GM12878 (cell line): ENCODE results near the gene CTSO. TPM values are rescaled to one million over a fixed set of nuclear protein-coding genes. Genes with fewer than 3 reads are reported as not detected.

Experiments used
- ATAC-seq: fragments of 200-7000 bp; cut with Tn5 transposase; 3 replicates; pipeline ENCODE4 v1.9.1; 2020; ENCODE audit warnings: mild to moderate bottlenecking, moderate library complexity
- BruUV-seq: library from RNA; stranded (reverse); fragments of 400-500 nt; replicated peaks from 2 replicates; lab custom pipeline; 2021; lab: Mats Ljungman, UMichigan
- CTCF ChIA-PET: fragments of 300-600 bp; sonication (Branson Sonifier 250); formaldehyde crosslinking; extraction: SDS; loops from one replicate; lab custom pipeline; 2021; ENCODE audit warnings: inconsistent platforms; lab: Yijun Ruan, JAX
- POLR2A ChIA-PET: fragments of 350-600 bp; formaldehyde crosslinking; extraction: SDS; loops from one replicate; lab custom pipeline; 2021; ENCODE audit warnings: inconsistent platforms; lab: Charles Lee
- RAD21 ChIA-PET: fragments of 300-600 bp; sonication (Branson Sonifier 250); formaldehyde crosslinking; loops from one replicate; lab custom pipeline; 2023; ENCODE audit warnings: antibody characterized with exemption; ENCODE audit not compliant: unreplicated experiment; lab: Charles Lee
- SMC1A ChIA-PET: fragments of 300-600 bp; sonication (Branson Sonifier 250); formaldehyde crosslinking; loops from one replicate; lab custom pipeline; 2023; ENCODE audit not compliant: unreplicated experiment, uncharacterized antibody; lab: Charles Lee
- DNase-seq: peaks from one replicate; pipeline ENCODE4 v3.0.0-alpha.2; 2011; ENCODE audit warnings: low read depth, low spot score
- FAIRE-seq: peaks from 3 replicates; lab custom pipeline; 2011; peaks lifted over from hg19 to GRCh38; lab: Jason Lieb, UNC
- H2AFZ ChIP-seq: 2 replicates; pipeline ENCODE4 v1.6.0; 2011; ENCODE audit warnings: low read depth, low read length, control low read depth; ENCODE audit not compliant: control insufficient read depth
- H3K27ac ChIP-seq: 2 replicates; pipeline ENCODE4 v1.5.1; 2011; ENCODE audit warnings: control low read depth; ENCODE audit not compliant: control insufficient read depth, insufficient read depth
- H3K27me3 ChIP-seq, 2 experiments: replicated peaks in 1 of 2; 2 replicates each; pipeline versions ENCODE4 v1.6.0 to v1.6.1; 2011; ENCODE audit warnings: low read length in 1 of 2; ENCODE audit not compliant: control insufficient read depth in 2 of 2, insufficient read depth in 2 of 2
- H3K36me3 ChIP-seq, 2 experiments: 2 replicates each; pipeline ENCODE4 v1.5.1; 2011; ENCODE audit warnings: low read length in 1 of 2; ENCODE audit not compliant: control insufficient read depth in 2 of 2, insufficient read depth in 2 of 2
- H3K4me1 ChIP-seq: 2 replicates; pipeline ENCODE4 v1.6.1; 2011; ENCODE audit warnings: mild to moderate bottlenecking, low read length, moderate library complexity, mixed read lengths; ENCODE audit not compliant: control insufficient read depth, insufficient read depth
- H3K4me2 ChIP-seq: 2 replicates; pipeline ENCODE4 v1.6.0; 2011; ENCODE audit warnings: control low read depth; ENCODE audit not compliant: control insufficient read depth, insufficient read depth
- H3K4me3 ChIP-seq: fragments of 200-600 bp; sonication (generic); 2 replicates; pipeline ENCODE4 v1.5.1; 2016
- H3K79me2 ChIP-seq: 2 replicates; pipeline ENCODE4 v1.6.0; 2011; ENCODE audit warnings: low read length; ENCODE audit not compliant: control insufficient read depth, insufficient read depth
- H3K9ac ChIP-seq: 2 replicates; pipeline ENCODE4 v1.8.0; 2011; ENCODE audit warnings: low read length, control low read depth, mixed read lengths; ENCODE audit not compliant: control insufficient read depth, insufficient read depth
- H3K9me3 ChIP-seq: replicated peaks from 3 replicates; pipeline ENCODE4 v1.5.1; 2011; ENCODE audit warnings: mild to moderate bottlenecking, low read length; ENCODE audit not compliant: control insufficient read depth, insufficient read depth
- H4K20me1 ChIP-seq: 2 replicates; pipeline ENCODE4 v1.6.0; 2011; ENCODE audit not compliant: control insufficient read depth, insufficient read depth
- CBX5 ChIP-seq: sonication (generic); IDR thresholded peaks from 2 replicates; pipeline ENCODE4 v1.6.1; 2016; ENCODE audit warnings: low read depth, moderate library complexity, mild to moderate bottlenecking, inconsistent platforms
- EED ChIP-seq: sonication (generic); IDR thresholded peaks from 2 replicates; pipeline ENCODE4 v1.6.1; 2016; ENCODE audit warnings: antibody characterized with exemption, low read depth
- ELK1 ChIP-seq: IDR thresholded peaks from 2 replicates; pipeline ENCODE4 v1.6.1; 2012; ENCODE audit warnings: low read depth, low read length, improper control_type of control experiment
- ESRRA ChIP-seq: IDR thresholded peaks from 2 replicates; pipeline ENCODE4 v1.6.1; 2012; ENCODE audit warnings: mild to moderate bottlenecking, low read length, improper control_type of control experiment
- GATAD2B ChIP-seq: fragments of 450-650 bp; conservative IDR thresholded peaks from 2 replicates; pipeline ENCODE4 v1.6.1; 2017; ENCODE audit warnings: low read depth, mild to moderate bottlenecking, moderate library complexity
- HDAC2 ChIP-seq: fragments of 200-600 bp; sonication (generic); IDR thresholded peaks from 2 replicates; pipeline ENCODE4 v1.6.1; 2017
- MAX ChIP-seq: IDR thresholded peaks from 2 replicates; pipeline ENCODE4 v1.6.1; 2012; ENCODE audit warnings: low read depth, low read length, improper control_type of control experiment
- NRF1 ChIP-seq: conservative IDR thresholded peaks from 2 replicates; pipeline ENCODE4 v1.6.1; 2011; ENCODE audit warnings: mild to moderate bottlenecking, low read depth, low read length, improper control_type of control experiment
- POLR2AphosphoS5 ChIP-seq: IDR thresholded peaks from 2 replicates; pipeline ENCODE4 v1.6.1; 2011; ENCODE audit warnings: mild to moderate bottlenecking, low read length, inconsistent platforms
- POU2F2 ChIP-seq: IDR thresholded peaks from 3 replicates; pipeline ENCODE4 v1.6.1; 2011; ENCODE audit warnings: low read depth, mild to moderate bottlenecking, low read length, borderline replicate concordance
- RAD51 ChIP-seq: fragments of 450-650 bp; IDR thresholded peaks from 2 replicates; pipeline ENCODE4 v1.6.1; 2016; ENCODE audit warnings: moderate library complexity, mild to moderate bottlenecking, inconsistent platforms
- SIX5 ChIP-seq: IDR thresholded peaks from 2 replicates; pipeline ENCODE4 v1.6.1; 2011; ENCODE audit warnings: mild to moderate bottlenecking, low read depth, low read length, moderate library complexity; ENCODE audit not compliant: severe bottlenecking
- SP1 ChIP-seq: IDR thresholded peaks from one replicate; pipeline ENCODE4 v1.6.1; 2011; ENCODE audit warnings: low read depth, low read length
- SREBF1 ChIP-seq: IDR thresholded peaks from 2 replicates; pipeline ENCODE4 v1.6.1; 2012; ENCODE audit warnings: mild to moderate bottlenecking, low read length
- ZSCAN29 ChIP-seq: fragments of 450-650 bp; IDR thresholded peaks from 2 replicates; pipeline ENCODE4 v1.6.1; 2017; ENCODE audit warnings: mild to moderate bottlenecking, moderate library complexity
- WGBS: methylation state at CpG from one replicate; pipeline ENCODE4 v1.1.6; 2016; ENCODE audit warnings: low lambda C conversion rate; ENCODE audit not compliant: insufficient replicate concordance, insufficient coverage; ENCODE audit errors: missing lambda C conversion rate; 5-methylcytosine and 5-hydroxymethylcytosine counted together
- in situ Hi-C: fragments of 300-500 bp; cut with MboI; formaldehyde crosslinking; loops from 9 replicates; pipeline ENCODE4 v1.14.3; 2018; ENCODE audit warnings: mixed read lengths
- intact Hi-C: fragments of 100-400 bp; cut with micrococcal nuclease; formaldehyde crosslinking; loops from one replicate; pipeline ENCODE4 v1.14.2; 2022; ENCODE audit not compliant: unreplicated experiment
- polyA plus RNA-seq, 11 experiments: library from polyadenylated mRNA; depleted of rRNA in 4 of 11; unstranded in 6 of 11; stranded (reverse) in 5 of 11; fragments of >200 nt; fragmentation: Nextera tagmentation in 4 of 11; fragmentation: Illumina TruSeq in 1 of 11; extraction: Ambion mirVana in 4 of 11; extraction: Trizol in 1 of 11; gene quantifications; 1 replicate in 1 of 11; 2 replicates in 10 of 11; pipeline versions ENCODE4 v1.2.1 to v1.2.3, GENCODE V29; 2011 to 2016; ENCODE audit warnings: inconsistent platforms in 2 of 11, missing spikeins in 2 of 11, low read depth in 1 of 11
- total RNA-seq, 4 experiments: library from RNA; depleted of rRNA in 3 of 4; stranded (reverse); fragments of >200 nt in 3 of 4; fragmentation: Illumina TruSeq in 1 of 4; extraction: Trizol in 1 of 4; gene quantifications; 2 replicates each; pipeline versions ENCODE4 v1.2.1 to v1.2.3, GENCODE V29; 2013 to 2021

Gene CTSO
- total and polyA plus RNA-seq, 10 of the 15 experiments (the other 5 are each of a cell fraction or from before 2014, with no cell fraction given): 3.9 to 9.7 (median 7.0) TPM

- intact Hi-C loops: loop anchor here (5.0 kb wide), 1 partner anchor 716 kb away; no protein-coding TSS in a partner anchor
- CTCF ChIA-PET: interaction anchor here (2.8 kb wide), 1 partner anchor 10 kb away, joined by 8 read pairs; no protein-coding TSS in a partner anchor
- in situ Hi-C loops: no loop called here
These were observed 7.9 kb upstream of the CTSO start for GRCh38 chr4:155961575-155961974.

More at GRCh38 chr4:155961575-155961974, 7.9 kb upstream of the CTSO start:
- no peak for DNase-seq
- ChIA-PET RAD21 (interaction anchor here (0.7 kb wide), 1 partner anchor 513 kb away, joined by 3 read pairs; no protein-coding TSS in a partner anchor), POLR2A (no interaction called here), SMC1A (interaction anchor here (1.0 kb wide), 1 partner anchor 14 kb away, joined by 3 read pairs; no protein-coding TSS in a partner anchor)
- no peak for ATAC-seq
- Histone ChIP-seq H3K4me1 (no peaks in the 10 kb centered on the region), H3K27ac (no peak overlapping the region), H4K20me1 (no peaks in the 10 kb centered on the region), H3K36me3 (no peaks in the 10 kb centered on the region), H3K27me3 (no peaks in the 10 kb centered on the region), H2AFZ (no peak overlapping the region), H3K4me2 (no peak overlapping the region), H3K4me3 (no peak overlapping the region), H3K9ac (no peak overlapping the region), H3K9me3 (no peaks in the 10 kb centered on the region), H3K79me2 (no peaks in the 10 kb centered on the region)
- no peak for FAIRE-seq
- WGBS: 78% methylated on average over 4 of the region's 4 CpGs
- TF ChIP-seq ESRRA: no peak
- no peak for TF ChIP-seq SREBF1
- no peak for TF ChIP-seq HDAC2
- TF ChIP-seq SIX5: no peak
- TF ChIP-seq POLR2AphosphoS5: no peak
- no peak for TF ChIP-seq POU2F2
- TF ChIP-seq ZSCAN29: no peak
- TF ChIP-seq CBX5: no peak
- no peak for TF ChIP-seq GATAD2B
- TF ChIP-seq NRF1: no peak
- no peak for TF ChIP-seq MAX
- TF ChIP-seq RAD51: no peak
- TF ChIP-seq EED: no peak
- TF ChIP-seq SP1: no peak
- no peak for TF ChIP-seq ELK1
- BruUV-seq: no TSS peak
